HG03108 (cell line): ENCODE measurements around the gene OR51D1.

Experiments
- ATAC-seq: cut with Tn5 transposase; IDR thresholded peaks from one replicate; pipeline ENCODE4 v1.9.1; 2021; ENCODE audit warnings: moderate library complexity; ENCODE audit not compliant: unreplicated experiment

The OR51D1 gene

DNA sequence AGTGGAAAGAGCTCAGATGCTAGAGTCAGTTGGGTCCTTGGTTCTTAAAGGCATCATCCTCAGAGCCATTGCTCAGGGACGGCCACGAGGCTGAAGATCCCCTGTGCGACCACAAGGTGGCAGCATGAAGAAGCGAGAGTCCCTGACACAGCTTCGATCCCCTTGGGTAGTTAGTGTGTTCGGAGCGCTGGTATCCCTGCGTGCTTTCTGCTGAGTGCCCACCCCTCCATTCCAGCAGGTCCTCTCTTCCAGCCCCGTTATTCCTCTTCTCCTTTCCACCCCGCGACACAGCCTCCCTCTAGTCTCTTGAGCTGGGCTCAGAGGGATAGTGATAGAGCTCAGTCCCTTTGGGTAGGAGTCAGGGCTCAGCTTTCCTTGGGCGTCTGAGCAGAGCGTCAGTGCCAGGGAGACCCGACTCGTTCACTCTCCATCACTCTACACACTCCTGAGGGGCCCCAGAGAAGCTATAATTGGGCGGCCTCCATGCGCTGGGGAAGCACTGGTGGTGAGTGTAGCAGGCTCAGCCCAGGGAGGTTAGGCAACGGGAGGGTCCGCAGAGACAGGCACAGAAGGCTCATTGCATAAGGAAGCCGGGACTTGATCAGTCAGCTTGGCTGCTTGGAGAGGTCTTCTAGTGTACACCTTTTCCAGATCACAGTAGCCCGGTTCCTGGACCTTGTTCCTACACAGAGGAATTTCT is at the start of gene OR51D1:
TSS of gene OR51D1 (plus strand) at position 516 of the 700 bp plus-strand sequence. CDS start 2,314 bp downstream, outside the sequence.
- ATAC-seq, result peak; percentile 84

DNA sequence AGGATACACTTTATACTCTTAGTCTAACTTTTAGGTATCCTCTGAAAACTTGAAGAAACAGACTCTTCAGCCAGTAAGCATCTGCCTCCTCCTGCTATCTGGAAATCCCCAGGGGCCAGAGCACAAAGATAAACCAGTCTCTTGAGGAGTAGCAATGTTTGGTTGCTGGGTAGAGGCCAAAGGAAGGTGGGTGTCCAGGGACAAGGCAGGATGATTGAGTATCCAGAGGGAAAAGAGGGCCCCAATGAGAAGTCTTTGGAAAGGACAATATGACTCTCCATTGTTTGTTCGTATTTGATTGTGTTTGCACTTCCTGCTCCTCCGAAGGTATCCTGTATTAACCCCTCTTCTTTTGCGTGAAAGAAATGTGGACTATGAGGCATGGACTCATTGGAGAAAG is 48.3 kb upstream of the OR51D1 start:
- no peak for ATAC-seq

GRCh38 chr11:4593739-4594138 is 43.5 kb upstream of the OR51D1 start, which contains the start of gene OR52I1:
TSS of gene OR52I1 (plus strand) at chr11:4594039. CDS start at chr11:4594039, 0 bp downstream.
- ATAC-seq, result no peak

- no peak for ATAC-seq
Measured at GRCh38 chr11:4605057-4605456, 32.2 kb upstream of the OR51D1 start.

GRCh38 chr11:4606231-4607015 is 30.9 kb upstream of the OR51D1 start:
- no peak for ATAC-seq

DNA sequence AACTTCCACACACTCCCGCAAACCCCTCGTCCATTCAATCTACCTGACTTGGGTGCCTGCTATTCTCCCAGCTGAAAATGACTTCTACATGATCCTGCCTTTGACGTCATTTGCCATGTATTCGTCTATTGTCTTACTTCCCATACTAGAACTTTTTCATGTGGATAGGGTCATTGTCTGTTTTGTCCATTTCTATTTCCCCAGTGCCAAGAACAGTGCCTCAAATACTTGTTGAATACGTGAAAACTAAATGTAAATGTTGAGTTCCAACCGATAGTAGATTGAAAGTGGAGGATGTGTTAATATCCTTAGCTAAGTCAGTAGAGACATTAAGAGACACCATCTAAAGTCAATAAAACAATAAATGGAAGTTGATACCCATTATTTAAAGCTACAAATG is 30.2 kb upstream of the OR51D1 start:
- ATAC-seq, result no peak

- ATAC-seq, result peak; percentile 100
Measured at GRCh38 chr11:4607781-4608666, 29.3 kb upstream of the OR51D1 start, which contains the start of gene TRIM68. TSS of gene TRIM68 (minus strand) at chr11:4608231. CDS start at chr11:4605504, 2,727 bp downstream.

DNA sequence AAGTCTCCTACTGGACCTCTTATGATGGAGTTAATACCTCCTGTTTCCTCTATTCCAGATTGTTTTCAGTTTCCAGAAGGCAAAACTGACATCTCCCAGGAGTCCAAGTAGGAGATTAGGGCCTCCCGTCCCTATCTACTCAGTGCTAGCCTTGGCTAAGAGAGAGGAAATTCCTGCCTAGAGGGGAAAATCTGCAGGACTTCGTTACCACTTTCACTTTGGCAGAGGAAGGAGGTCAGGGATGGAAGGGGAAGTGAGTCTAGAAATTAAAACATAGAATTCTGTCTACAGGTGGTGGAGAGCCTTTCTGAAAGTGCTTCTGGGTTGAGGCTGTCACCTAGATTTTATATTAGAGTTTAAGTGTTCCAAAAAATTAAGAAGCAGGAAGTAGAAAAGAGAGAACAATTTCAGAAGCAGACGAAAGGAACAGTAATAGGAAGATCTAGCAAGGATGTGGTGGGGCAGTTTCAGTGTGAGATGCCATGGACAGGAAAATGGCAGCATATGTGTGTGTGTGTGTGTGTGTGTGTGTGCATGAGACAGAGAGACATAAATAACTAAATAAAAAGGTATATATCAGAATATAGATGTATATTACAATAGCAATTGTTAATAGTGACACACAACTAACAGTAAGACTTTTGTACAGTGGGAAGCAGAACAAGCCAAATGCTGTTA is 26.9 kb upstream of the OR51D1 start:
- no peak for ATAC-seq

- ATAC-seq, result no peak
Measured at GRCh38 chr11:4611986-4612385, 25.3 kb upstream of the OR51D1 start.

DNA sequence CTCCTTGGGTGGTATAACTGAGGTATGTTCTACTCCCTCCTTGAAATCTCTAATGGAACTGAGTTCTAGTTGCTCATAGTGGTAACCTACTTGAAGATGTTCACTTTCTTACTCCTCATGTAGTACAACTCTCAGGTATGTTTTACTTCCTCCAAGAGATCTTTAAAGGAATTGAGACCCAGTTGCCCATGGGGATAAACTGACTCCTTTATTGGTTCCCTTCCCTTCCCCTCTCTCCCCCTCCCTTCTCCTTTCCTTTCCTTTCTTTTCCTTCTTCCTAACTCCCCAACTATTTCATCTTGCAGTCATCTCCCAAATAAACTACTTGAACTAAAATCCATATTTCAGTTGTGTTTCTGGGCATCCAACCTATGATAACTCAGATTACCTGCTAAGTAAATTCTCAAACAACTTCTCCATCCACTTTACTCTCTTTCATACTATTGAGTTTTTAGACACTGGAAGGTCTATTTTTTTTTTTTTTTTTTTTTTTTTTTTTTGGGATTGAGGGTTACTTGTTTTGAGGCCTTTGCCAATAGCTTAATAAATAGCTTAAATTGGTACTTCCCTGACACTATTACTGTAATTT is 21.3 kb upstream of the OR51D1 start:
- ATAC-seq, result no peak

- no peak for ATAC-seq
Measured at GRCh38 chr11:4619514-4619913, 17.8 kb upstream of the OR51D1 start.

DNA sequence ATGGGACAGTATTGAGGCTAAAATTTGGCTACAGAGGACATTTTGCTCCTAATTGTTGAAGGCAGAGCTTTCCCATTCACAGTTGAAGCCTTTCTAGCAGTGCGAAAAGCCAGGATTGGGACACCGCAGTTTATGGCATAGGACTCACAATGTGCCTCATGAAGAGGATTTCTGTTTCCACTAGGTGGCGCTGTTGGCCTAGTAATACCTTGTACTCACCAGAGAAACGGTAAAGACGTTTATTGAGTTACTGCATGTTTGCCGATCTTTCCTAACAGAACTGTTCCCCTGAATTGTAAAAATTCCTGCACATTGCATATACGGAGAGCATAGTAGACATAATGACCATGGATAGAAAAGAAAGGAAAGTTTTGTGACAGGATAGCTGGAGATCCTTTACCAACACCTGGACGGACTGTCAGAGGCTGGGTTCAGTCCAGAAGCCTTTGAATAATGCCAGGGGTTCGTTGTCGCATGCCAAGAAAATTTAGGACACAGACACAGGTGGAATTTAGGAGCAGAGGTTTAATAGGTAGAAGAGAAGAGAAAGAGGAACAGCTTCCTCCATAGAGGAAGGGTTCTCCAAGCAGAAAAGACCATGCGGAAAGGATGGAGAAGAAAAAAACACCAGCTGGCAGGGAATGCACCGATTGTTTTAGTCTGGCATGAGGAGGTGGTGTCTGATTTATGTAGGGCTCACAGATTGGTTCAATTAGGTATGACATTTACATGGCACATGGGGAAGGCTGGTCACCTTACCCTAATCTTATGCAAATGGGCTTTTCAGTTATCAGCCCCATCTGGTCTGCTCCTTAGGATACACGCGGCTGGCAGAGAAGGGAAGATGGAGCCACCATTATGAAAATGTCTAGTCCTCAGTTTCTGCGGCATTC is 10.8 kb upstream of the OR51D1 start:
- ATAC-seq, result no peak

- ATAC-seq, result no peak
Measured at GRCh38 chr11:4636136-4636535, 1.1 kb upstream of the OR51D1 start.

GRCh38 chr11:4637662-4638047 is 378 bp downstream of the OR51D1 start:
- ATAC-seq, result no peak

DNA sequence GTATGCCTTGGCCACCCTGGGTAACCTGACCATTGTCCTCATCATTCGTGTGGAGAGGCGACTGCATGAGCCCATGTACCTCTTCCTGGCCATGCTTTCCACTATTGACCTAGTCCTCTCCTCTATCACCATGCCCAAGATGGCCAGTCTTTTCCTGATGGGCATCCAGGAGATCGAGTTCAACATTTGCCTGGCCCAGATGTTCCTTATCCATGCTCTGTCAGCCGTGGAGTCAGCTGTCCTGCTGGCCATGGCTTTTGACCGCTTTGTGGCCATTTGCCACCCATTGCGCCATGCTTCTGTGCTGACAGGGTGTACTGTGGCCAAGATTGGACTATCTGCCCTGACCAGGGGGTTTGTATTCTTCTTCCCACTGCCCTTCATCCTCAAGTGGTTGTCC is 2.7 kb downstream of the OR51D1 start:
- ATAC-seq, result no peak

GRCh38 chr11:4641501-4641900 is 4.2 kb downstream of the OR51D1 start:
- no peak for ATAC-seq

DNA sequence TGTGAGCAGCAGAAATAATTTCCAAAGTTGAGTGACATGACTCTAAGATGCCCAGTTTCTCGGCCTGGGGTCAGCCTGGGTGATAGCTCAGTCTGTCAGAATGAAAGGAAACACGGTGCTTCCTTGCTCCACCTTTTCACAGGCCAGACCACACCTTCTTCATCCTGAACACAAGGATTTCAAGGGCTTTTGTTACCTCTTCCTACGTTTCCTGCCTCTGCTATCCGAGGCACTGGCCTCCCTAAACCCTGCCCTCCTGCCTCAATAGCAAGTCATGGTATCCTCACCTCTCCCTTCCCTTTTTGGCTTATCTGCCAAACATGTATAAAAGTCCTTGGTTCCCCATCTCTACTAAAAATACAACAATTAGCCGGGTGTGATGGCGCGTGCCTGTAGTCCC is 4.8 kb downstream of the OR51D1 start:
- ATAC-seq, result no peak

GRCh38 chr11:4643076-4643475 is 5.8 kb downstream of the OR51D1 start:
- no peak for ATAC-seq

- no peak for ATAC-seq
Measured at GRCh38 chr11:4643682-4644081, 6.4 kb downstream of the OR51D1 start, which contains the start of gene OR51E1. TSS of gene OR51E1 (plus strand) at chr11:4643982. CDS start at chr11:4652527, 8,545 bp downstream.
